ENCODE results near the gene ABHD10. TPM values are rescaled to one million over a fixed set of nuclear protein-coding genes. Genes with fewer than 3 reads are reported as not detected.

Gene ABHD10
- total RNA-seq, 1 experiment from 2014 or later, result 21.8 TPM

DNA sequence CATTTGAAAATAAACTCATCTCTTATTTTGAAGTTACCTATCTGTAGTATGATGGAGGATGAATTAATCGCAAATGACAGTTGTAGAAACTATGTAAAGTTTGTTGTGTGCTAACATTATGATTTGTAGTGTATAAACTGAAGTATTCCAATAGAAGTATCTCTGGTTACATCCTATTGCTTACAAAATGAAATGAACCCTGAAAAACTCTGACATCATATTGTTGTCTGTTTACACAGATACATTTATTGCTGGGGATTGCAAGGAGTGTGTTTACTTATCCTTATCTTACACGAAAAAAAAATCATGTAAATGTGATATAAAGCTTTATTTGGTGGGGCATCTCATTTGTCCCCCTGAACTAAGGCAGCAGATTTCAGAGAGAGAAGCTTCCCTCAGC is 2.6 kb upstream of the ABHD10 start:
- TF ChIP-seq, protein P1, sequence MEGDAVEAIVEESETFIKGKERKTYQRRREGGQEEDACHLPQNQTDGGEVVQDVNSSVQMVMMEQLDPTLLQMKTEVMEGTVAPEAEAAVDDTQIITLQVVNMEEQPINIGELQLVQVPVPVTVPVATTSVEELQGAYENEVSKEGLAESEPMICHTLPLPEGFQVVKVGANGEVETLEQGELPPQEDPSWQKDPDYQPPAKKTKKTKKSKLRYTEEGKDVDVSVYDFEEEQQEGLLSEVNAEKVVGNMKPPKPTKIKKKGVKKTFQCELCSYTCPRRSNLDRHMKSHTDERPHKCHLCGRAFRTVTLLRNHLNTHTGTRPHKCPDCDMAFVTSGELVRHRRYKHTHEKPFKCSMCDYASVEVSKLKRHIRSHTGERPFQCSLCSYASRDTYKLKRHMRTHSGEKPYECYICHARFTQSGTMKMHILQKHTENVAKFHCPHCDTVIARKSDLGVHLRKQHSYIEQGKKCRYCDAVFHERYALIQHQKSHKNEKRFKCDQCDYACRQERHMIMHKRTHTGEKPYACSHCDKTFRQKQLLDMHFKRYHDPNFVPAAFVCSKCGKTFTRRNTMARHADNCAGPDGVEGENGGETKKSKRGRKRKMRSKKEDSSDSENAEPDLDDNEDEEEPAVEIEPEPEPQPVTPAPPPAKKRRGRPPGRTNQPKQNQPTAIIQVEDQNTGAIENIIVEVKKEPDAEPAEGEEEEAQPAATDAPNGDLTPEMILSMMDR (conservative IDR thresholded peaks at IDR 0.05), result no peak
- H3K56ac ChIP-seq (ENCODE audit: insufficient read length, low read depth, low read length), result no peak overlapping the region
- H3K18ac ChIP-seq (ENCODE audit: insufficient read length, low read depth, low read length), result no peak overlapping the region
- H3K27me3 Mint-ChIP-seq (ENCODE audit: low read depth), result no peaks in the 10 kb centered on the region
- H3K79me1 ChIP-seq (ENCODE audit: insufficient read depth, low read depth, low read length, poor library complexity, severe bottlenecking), result no peaks in the 10 kb centered on the region
- DNase-seq, result no peak
- peaks cover 7 to 12% of the 10 kb centered on the region in 2 experiments for H3K4me1 Mint-ChIP-seq
- H2BK20ac ChIP-seq (ENCODE audit: low read depth, low read length, poor library complexity, severe bottlenecking), result no peak overlapping the region
- peaks cover 3% of the 10 kb centered on the region for H3K23me2 ChIP-seq (ENCODE audit: insufficient read length, low read depth, low read length, poor library complexity, severe bottlenecking)
- no peak overlapping the region for H3K27ac ChIP-seq (ENCODE audit: insufficient read length, low read depth, low read length)
- no peaks in the 10 kb centered on the region for H3K9me3 ChIP-seq (ENCODE audit: control insufficient read depth, low read depth, low read length)
- no peak overlapping the region for H4K8ac ChIP-seq (replicated peaks; ENCODE audit: insufficient read length, low read depth, low read length)
- no peak overlapping the region for H2BK5ac ChIP-seq (ENCODE audit: insufficient read length, low read length)
- no peak overlapping the region for H2BK15ac ChIP-seq (ENCODE audit: low read depth, low read length)
- H3K9ac ChIP-seq (ENCODE audit: extremely low read depth, insufficient read length, low read length), result no peak overlapping the region
- no peaks in the 10 kb centered on the region for H3K27me3 ChIP-seq (ENCODE audit: insufficient read depth, low read length)
- H3K4me1 ChIP-seq (ENCODE audit: insufficient read depth, low read length), result no peaks in the 10 kb centered on the region
- no peak overlapping the region for H4K5ac ChIP-seq (ENCODE audit: insufficient read length, low read depth, low read length)
- no peak overlapping the region for H3T11ph ChIP-seq (ENCODE audit: low read length)
- no peak overlapping the region for H2AK5ac ChIP-seq (ENCODE audit: insufficient read length, low read length)
- H4K20me1 ChIP-seq (ENCODE audit: control insufficient read depth, insufficient read depth, insufficient read length), result no peaks in the 10 kb centered on the region
- no peak overlapping the region for H3K23ac ChIP-seq (ENCODE audit: insufficient read length, low read depth, low read length)
- H4K91ac ChIP-seq (ENCODE audit: insufficient read length, low read depth, low read length), result no peak overlapping the region
- H3K4ac ChIP-seq (ENCODE audit: low read depth, low read length), result no peak overlapping the region
- no peak overlapping the region for H2BK120ac ChIP-seq (ENCODE audit: low read depth, low read length, poor library complexity, severe bottlenecking)
- no CpG with 5 or more reads among the region's 2 CpGs for WGBS (ENCODE audit: extremely low coverage, insufficient read length, low lambda C conversion rate)
- no peak overlapping the region for H2BK12ac ChIP-seq (ENCODE audit: insufficient read length, low read depth, low read length)
- no peak overlapping the region for H3K27ac Mint-ChIP-seq
- no peaks in the 10 kb centered on the region; a peak in 1 of 7 replicates for H3K36me3 Mint-ChIP-seq (ENCODE audit: insufficient read depth in 1 of 3, low read depth in 3 of 3)
- no peak overlapping the region for H3K14ac ChIP-seq (ENCODE audit: insufficient read depth, low read length)
- H2AFZ ChIP-seq (ENCODE audit: low read length), result no peak overlapping the region
- H3K4me2 ChIP-seq (ENCODE audit: insufficient read depth, insufficient read length, low read length), result no peak overlapping the region
- no peaks in the 10 kb centered on the region for H3K9me3 Mint-ChIP-seq
- H3K79me2 ChIP-seq (ENCODE audit: insufficient read depth, low read length), result no peaks in the 10 kb centered on the region
- no peak overlapping the region for H3K4me3 Mint-ChIP-seq
